Right renal pelvis (tissue), 4 donors: ENCODE measurements around the gene KLHL3. TPM values are rescaled to one million over a fixed set of nuclear protein-coding genes. Genes with fewer than 3 reads are reported as not detected.
"Not testable (repeated sequence)": the region's sequence is repeated elsewhere in the genome, so short reads cannot be mapped to it uniquely, and the experiment has no call there.

Experiments
- DNase-seq, 4 donors: peaks; one replicate each; pipeline ENCODE4 v3.0.0-alpha.2; 2013; ENCODE audit warnings: low read depth in 4 of 4, low spot score in 3 of 4, missing footprints in 1 of 4
- polyA plus RNA-seq, 4 donors: library from polyadenylated mRNA; unstranded; fragments of 120-200 nt; gene quantifications; one replicate each; pipeline ENCODE4 v1.2.1, GENCODE V29; 2013; ENCODE audit not compliant: insufficient read length in 4 of 4

The KLHL3 gene
- polyA plus RNA-seq, 4 donors, result 13.5 to 18.8 (median 18.4) TPM

GRCh38 chr5:137672001-137672400 lies 63.9 kb downstream of the KLHL3 start:
- DNase-seq, result no peak

- no peak for DNase-seq
These were observed 66.1 kb downstream of the KLHL3 start for GRCh38 chr5:137669811-137670210.

- no peak for DNase-seq
These were observed 67.3 kb downstream of the KLHL3 start for GRCh38 chr5:137668637-137669036.

DNA sequence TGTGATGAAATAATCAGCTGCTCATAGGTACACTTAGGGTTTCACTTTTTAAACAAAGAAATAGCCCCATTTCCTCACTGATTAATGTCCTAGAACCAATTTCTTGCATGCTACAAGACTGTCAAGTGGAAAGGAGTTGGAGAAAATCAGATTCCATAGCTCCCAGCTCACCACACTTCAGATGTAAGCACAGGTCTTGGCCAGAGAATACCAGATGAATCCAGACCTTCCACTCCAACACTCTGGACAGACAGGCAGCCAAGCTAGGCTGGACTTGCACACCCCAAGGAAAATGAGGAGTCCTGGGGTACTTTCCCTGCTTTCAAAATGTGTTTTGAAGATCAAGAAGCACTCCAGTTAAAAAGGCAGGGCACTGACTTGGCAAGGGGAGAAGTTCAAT lies 68.5 kb downstream of the KLHL3 start:
- no peak for DNase-seq

DNA sequence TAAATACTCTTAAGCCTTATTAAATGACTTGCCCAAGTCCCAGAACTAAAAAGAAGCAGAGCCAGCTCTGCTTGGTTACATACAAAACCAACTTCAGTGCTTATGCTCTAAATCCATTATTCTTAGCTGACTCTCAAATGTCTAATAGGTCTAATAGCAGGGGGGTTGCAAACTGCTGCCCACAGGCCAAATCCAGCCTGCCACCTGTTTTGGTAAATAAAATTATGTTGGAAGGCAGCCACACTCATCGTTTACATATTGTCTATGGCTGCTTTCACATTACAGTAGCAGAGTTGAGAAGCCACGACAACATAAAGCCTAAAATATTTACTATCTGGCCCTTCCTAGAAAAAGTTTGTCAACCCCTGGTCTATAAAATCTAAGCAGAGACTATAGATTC lies 69.0 kb downstream of the KLHL3 start:
- no peak for DNase-seq

DNA sequence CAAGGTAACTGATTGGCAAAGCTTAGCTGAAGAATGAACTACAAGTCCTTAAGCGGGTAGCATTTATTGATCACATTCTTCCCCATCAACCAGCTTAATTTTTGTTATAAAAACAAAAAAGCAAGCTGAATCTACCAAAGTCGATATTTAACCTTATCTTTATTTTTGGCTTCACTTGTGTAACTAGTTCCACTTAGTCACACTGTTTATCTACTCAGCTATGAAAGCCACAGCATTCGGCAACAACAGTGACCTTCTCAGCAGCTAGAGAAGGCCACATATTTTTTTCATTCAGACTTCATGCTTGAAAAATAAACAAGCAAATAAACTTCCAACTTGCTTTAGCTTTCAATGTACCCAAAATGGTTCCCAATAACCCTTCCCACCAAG lies 69.4 kb downstream of the KLHL3 start:
- no peak for DNase-seq

- DNase-seq, result no peak
These were observed 70.0 kb downstream of the KLHL3 start for GRCh38 chr5:137665678-137666460.

GRCh38 chr5:137660349-137660817 lies 75.5 kb downstream of the KLHL3 start:
- DNase-seq, result peak; percentile 51 to 76 (median 68)

DNA sequence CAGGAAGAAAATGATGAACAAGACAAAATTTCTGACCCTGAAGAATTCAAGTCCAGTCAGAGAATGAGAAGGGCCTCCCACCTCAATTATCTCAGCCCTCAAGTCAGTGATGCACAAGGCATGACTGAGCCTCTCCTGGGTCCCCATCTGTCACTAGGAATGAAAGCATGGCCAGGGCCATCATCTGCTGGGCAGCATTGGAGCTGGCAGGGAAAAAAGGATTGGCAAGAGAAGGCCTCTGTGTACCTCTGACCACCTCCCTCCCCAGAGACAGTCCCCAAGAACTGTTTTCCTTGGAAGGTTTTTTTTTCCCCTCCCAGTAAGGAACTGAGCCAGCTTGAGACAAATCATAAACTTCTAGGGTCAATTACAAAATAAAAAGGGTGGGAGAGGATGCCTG lies 76.7 kb downstream of the KLHL3 start:
- DNase-seq, result no peak

- DNase-seq, result no peak
These were observed 77.6 kb downstream of the KLHL3 start for GRCh38 chr5:137658324-137658723.

DNA sequence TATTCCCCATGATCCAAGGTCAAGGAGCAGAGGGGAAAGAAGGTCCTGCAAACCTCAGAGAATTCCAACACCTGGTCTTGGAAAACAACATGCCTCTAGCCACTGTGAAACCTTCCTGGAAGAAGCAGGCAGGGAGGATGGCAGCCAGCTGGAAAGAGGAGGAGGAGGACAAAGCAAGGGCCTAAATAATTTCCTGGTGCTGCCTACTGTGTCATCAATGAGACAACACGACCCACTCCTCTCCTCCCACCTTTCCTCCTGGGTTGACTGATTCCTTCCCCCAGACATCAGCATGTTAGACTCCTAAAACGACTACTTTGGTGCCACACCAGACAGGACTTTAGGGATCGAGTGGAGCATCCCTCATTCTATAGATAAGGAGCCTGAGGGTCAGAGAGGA lies 78.8 kb downstream of the KLHL3 start:
- no peak for DNase-seq

GRCh38 chr5:137656558-137656957 lies 79.3 kb downstream of the KLHL3 start:
- no peak for DNase-seq

DNA sequence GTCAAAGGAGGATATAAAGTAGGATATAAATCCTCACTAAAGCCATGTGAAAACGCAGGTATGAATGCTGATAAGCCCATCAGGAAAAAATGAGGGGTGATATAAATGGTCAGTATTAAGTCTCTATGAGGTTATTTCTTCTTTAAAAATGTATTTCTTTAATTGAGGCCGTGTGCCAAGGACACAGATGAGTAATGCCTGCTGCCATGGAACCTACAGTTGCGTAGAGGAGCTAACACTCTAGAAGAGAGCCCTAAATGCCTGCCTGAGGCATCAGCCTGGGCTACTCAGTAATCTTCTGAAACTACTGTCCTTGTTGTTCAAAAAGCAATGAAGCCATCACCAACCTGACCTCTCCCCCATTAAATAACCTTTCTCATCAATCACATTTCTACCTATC lies 84.9 kb downstream of the KLHL3 start:
- no peak for DNase-seq

DNA sequence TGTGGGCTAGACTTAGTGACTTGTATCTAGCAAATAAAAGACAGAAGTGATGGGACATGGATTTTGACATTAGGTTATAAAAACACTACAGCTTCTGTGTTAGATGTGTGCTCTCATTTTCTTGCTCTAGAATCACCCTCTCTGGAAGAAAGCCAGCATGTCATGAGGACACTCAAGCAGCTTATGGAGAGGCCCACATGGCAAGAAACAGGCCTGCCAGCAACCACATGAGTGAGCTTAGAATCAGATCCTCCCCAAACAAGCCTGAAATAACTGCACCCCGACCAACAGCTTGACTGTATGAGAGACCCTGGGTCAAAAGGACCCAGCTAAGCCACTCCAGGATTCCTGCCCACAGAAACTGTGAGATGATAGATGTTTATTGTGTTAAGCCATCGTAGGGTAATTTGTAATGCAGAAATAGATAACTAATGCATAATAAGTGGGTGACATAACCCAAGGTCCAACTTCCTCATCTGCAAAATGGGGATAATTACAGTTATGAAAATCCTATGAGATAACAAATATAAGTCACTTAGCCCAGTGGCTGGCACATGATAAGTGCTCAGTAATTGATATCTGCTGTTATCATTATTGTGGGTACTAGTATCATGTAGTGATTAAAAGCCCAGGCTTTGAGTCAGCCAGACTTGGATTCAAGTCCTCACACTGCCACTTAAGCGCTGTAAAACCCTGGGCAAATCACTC lies 86.5 kb downstream of the KLHL3 start:
- no peak for DNase-seq

DNA sequence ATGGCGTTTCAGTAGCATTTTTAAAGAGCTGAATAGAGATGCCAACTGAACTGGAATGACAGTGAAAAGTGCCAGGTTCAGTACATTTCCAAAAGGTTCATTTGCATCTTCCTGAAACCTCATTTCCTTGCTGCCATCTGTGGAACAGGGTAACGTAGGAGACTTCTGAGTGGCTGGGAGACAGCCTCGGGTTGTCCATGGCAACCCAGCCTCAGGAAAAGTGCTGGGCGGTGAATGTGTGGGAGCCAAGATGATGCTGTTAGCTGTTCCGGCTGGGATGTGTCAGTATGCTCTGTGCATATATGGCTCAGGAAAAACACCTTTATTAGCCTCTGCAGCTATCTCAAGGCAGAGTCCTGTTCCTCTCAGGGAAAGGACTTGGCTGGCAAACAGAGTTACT lies 87.5 kb downstream of the KLHL3 start:
- DNase-seq, result no peak

- no peak for DNase-seq
These were observed 88.5 kb downstream of the KLHL3 start for GRCh38 chr5:137647401-137647800.

GRCh38 chr5:137646761-137647160 lies 89.1 kb downstream of the KLHL3 start:
- no peak for DNase-seq

DNA sequence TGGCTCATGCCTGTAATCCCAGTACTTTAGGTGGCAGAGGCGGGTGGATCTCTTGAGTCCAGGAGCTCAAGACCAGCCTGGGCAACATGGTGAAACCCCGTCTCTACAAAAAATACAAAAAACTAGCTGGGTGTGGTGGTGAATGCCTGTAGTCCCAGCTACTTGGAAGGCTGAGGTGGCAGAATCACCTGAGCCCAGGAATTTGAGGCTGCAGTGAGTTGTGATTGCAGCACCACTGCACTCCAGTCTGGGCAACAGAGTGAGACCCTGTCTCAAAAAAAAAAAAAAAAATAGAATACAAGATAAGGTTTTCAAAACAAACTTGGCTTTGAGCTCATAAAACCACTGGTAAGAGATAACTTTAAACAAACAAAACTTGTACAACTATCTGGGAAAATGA lies 92.8 kb downstream of the KLHL3 start:
- not testable (repeated sequence) for DNase-seq

DNA sequence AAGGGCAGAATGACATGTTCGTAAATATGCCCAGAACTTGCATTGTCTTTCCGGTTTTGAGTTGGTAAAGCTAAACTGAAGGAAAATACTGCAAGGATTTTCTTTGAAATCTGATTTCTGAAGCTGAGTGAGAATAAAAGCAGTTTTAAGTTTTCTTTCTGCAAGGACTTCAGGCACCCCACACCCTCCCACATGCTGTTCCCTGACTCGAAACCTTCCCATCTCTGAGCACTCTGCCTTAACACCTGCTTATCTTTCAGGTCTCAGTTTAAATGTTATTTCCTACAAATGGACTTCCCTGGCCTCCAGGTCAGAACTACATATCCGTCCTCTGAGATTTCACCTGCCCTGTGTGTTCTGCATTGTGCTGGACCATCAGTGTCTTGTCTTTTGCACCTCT lies 93.8 kb downstream of the KLHL3 start:
- DNase-seq, result no peak

DNA sequence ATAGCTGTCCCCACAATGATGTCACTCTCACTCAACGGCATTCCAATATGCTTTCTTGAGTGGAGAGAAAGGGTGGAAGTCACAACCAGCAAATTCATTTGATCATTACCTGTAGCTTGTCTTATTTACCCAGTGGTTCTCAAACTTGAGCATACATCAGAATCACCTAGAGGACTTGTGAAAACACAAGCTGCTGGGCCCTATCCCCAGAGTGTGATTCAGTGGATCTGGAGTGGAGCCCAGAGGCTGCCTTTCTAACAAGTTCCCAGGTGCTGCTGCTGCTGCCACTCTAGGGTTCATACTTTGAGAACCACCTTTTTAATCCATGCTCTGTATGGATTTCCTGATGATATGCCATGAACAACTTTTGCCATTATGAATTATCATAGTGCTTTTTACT lies 94.7 kb downstream of the KLHL3 start:
- no peak for DNase-seq

DNA sequence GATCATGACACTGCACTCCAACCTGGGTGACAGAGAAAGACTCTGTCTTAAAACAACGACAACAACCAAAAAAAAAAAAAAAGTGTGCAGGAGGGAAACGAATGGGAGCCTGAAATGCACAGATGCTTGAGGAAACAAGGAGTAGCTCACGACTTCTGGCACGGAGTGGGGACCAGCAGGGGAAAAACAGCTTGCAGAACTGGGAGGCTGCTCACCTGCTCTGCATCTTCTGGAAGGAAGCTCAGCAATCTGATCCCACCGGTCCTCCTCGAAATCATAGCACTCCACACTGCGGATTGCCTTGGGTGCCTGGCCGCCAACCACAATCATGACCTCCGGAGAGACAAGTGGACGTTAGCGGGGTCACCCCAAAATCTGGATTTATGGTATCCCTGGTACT lies 96.2 kb downstream of the KLHL3 start:
- DNase-seq, result no peak

DNA sequence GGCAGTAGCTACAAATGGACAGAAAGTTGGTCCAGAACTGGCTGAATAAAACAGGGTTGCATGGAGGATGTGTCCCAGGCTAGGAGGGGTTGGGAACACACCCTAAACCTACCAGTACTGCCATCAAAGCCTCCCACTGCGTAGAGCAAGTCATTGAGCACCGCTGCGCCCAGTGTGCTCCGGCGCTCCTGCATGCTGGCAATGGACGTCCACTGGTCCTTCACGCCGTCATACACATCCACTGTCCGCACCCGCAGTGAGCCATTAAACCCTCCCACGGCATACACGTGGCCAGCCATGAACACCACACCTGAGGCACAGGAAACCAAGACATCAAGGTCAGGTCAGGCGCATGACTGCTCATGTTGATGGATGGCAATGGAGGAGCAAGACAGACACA lies 97.0 kb downstream of the KLHL3 start:
- no peak for DNase-seq
